OCI-LY1 (cell line): Measurements from ENCODE around the gene TCN1.

Source experiments
- CTCF ChIP-seq: fragments of 200-600 bp; sonication (generic), shearing (Covaris generic); IDR thresholded peaks from 2 replicates; pipeline ENCODE4 v1.5.1; 2017; ENCODE audit warnings: mild to moderate bottlenecking, antibody characterized with exemption, low read length, moderate library complexity, mixed read lengths
- EZH2 ChIP-seq: fragments of 200-600 bp; sonication (generic), shearing (Covaris generic); IDR thresholded peaks from 2 replicates; pipeline ENCODE4 v1.8.0; 2017; ENCODE audit warnings: borderline replicate concordance, mixed run types, mild to moderate bottlenecking, antibody characterized with exemption, low read length, moderate library complexity, mixed read lengths

GRCh38 chr11:59872076-59872475, 5.8 kb upstream of the TCN1 start:
- TF ChIP-seq CTCF (no peak), EZH2 (no peak)
